HG02623 (cell line): ENCODE data around the gene CBLB.

Experiments used
- ATAC-seq: cut with Tn5 transposase; IDR thresholded peaks from one replicate; pipeline ENCODE4 v1.9.1; 2021; ENCODE audit warnings: moderate library complexity; ENCODE audit not compliant: unreplicated experiment

Gene CBLB

GRCh38 chr3:105876780-105877327 is 8.0 kb upstream of the CBLB start:
- no peak for ATAC-seq

GRCh38 chr3:105869861-105870755 is 1.3 kb upstream of the CBLB start:
- ATAC-seq = no peak

GRCh38 chr3:105869531-105869833 is 670 bp upstream of the CBLB start:
- ATAC-seq = no peak

- peak; percentile 0 for ATAC-seq
These were observed 426 bp downstream of the CBLB start for GRCh38 chr3:105868431-105868741.

GRCh38 chr3:105867712-105868430 is 941 bp downstream of the CBLB start:
- no peak for ATAC-seq

- peak; percentile 16 for ATAC-seq
These were observed 1.9 kb downstream of the CBLB start for GRCh38 chr3:105866656-105867653.

- ATAC-seq = no peak
These were observed 2.9 kb downstream of the CBLB start for GRCh38 chr3:105865867-105866350.

- ATAC-seq = no peak
These were observed 3.7 kb downstream of the CBLB start for GRCh38 chr3:105865016-105865623.

GRCh38 chr3:105864212-105864611 is 4.6 kb downstream of the CBLB start:
- no peak for ATAC-seq

GRCh38 chr3:105863608-105864007 is 5.2 kb downstream of the CBLB start:
- ATAC-seq = no peak

- peak; percentile 65 for ATAC-seq
These were observed 6.6 kb downstream of the CBLB start for GRCh38 chr3:105862217-105862616.

GRCh38 chr3:105860641-105861040 is 8.2 kb downstream of the CBLB start:
- ATAC-seq = no peak

GRCh38 chr3:105858017-105858416 is 10.8 kb downstream of the CBLB start:
- ATAC-seq = no peak

- no peak for ATAC-seq
These were observed 11.2 kb downstream of the CBLB start for GRCh38 chr3:105857601-105858000.

GRCh38 chr3:105856605-105857004 is 12.2 kb downstream of the CBLB start:
- no peak for ATAC-seq

- peak; percentile 99 for ATAC-seq
These were observed 14.9 kb downstream of the CBLB start for GRCh38 chr3:105853801-105854432.

- no peak for ATAC-seq
These were observed 17.2 kb downstream of the CBLB start for GRCh38 chr3:105851582-105851981.

- ATAC-seq = no peak
These were observed 17.6 kb downstream of the CBLB start for GRCh38 chr3:105851176-105851575.

GRCh38 chr3:105850593-105850992 is 18.2 kb downstream of the CBLB start:
- no peak for ATAC-seq

- no peak for ATAC-seq
These were observed 20.0 kb downstream of the CBLB start for GRCh38 chr3:105848821-105849220.
